ENCODE measurements around the gene PSTPIP1. TPM values are rescaled to one million over a fixed set of nuclear protein-coding genes. Genes with fewer than 3 reads are reported as not detected.
A peak's percentile ranks its signal among the peaks of the same experiment; 100 is the strongest.
"Not testable (repeated sequence)": the region's sequence is repeated elsewhere in the genome, so short reads cannot be mapped to it uniquely, and the experiment has no call there.

PSTPIP1 gene
- 12.8 TPM for total RNA-seq (ENCODE audit: insufficient read depth, low replicate concordance)

- DNase-seq (ENCODE audit: low spot score), result no peak
Observed at GRCh38 chr15:76994971-76995945, at the start of gene PSTPIP1. TSS of gene PSTPIP1 (plus strand) at chr15:76995126. CDS start at chr15:76995574, 448 bp downstream.

- peak; percentile 44 for DNase-seq (ENCODE audit: low spot score)
Observed at GRCh38 chr15:76945494-76946093, 49.3 kb upstream of the PSTPIP1 start.

- DNase-seq (ENCODE audit: low spot score), result no peak
Observed at GRCh38 chr15:76947454-76947853, 47.5 kb upstream of the PSTPIP1 start.

- DNase-seq (ENCODE audit: low spot score), result peak; percentile 73
Observed at GRCh38 chr15:76951220-76951619, 43.7 kb upstream of the PSTPIP1 start.

GRCh38 chr15:76953913-76954312 lies 41.0 kb upstream of the PSTPIP1 start:
- no peak for DNase-seq (ENCODE audit: low spot score)

- no peak for DNase-seq (ENCODE audit: low spot score)
Observed at GRCh38 chr15:76954744-76955143, 40.2 kb upstream of the PSTPIP1 start.

- DNase-seq (ENCODE audit: low spot score), result no peak
Observed at GRCh38 chr15:76961268-76962011, 33.5 kb upstream of the PSTPIP1 start.

- DNase-seq (ENCODE audit: low spot score), result no peak
Observed at GRCh38 chr15:76962337-76963013, 32.5 kb upstream of the PSTPIP1 start.

- DNase-seq (ENCODE audit: low spot score), result no peak
Observed at GRCh38 chr15:76963596-76963995, 31.3 kb upstream of the PSTPIP1 start.

- no peak for DNase-seq (ENCODE audit: low spot score)
Observed at GRCh38 chr15:76964157-76964556, 30.8 kb upstream of the PSTPIP1 start.

- not testable (repeated sequence) for DNase-seq (ENCODE audit: low spot score)
Observed at GRCh38 chr15:76966051-76966450, 28.9 kb upstream of the PSTPIP1 start.

- no peak for DNase-seq (ENCODE audit: low spot score)
Observed at GRCh38 chr15:76967067-76967466, 27.9 kb upstream of the PSTPIP1 start.

GRCh38 chr15:76968306-76968705 lies 26.6 kb upstream of the PSTPIP1 start:
- no peak for DNase-seq (ENCODE audit: low spot score)

GRCh38 chr15:76972389-76973361 lies 22.3 kb upstream of the PSTPIP1 start:
- peak; percentile 87 for DNase-seq (ENCODE audit: low spot score)

GRCh38 chr15:76973362-76973743 lies 21.6 kb upstream of the PSTPIP1 start:
- DNase-seq (ENCODE audit: low spot score), result no peak

GRCh38 chr15:76973906-76974305 lies 21.0 kb upstream of the PSTPIP1 start:
- no peak for DNase-seq (ENCODE audit: low spot score)

- DNase-seq (ENCODE audit: low spot score), result no peak
Observed at GRCh38 chr15:76974456-76975036, 20.4 kb upstream of the PSTPIP1 start.

- no peak for DNase-seq (ENCODE audit: low spot score)
Observed at GRCh38 chr15:76976141-76976540, 18.8 kb upstream of the PSTPIP1 start.

- DNase-seq (ENCODE audit: low spot score), result no peak
Observed at GRCh38 chr15:76976572-76977270, 18.2 kb upstream of the PSTPIP1 start.

Data from umbilical cord (tissue), 2 donors.